Measurements from ENCODE around the gene SH2D6.
"Not testable (repeated sequence)": the region's sequence is repeated elsewhere in the genome, so short reads cannot be mapped to it uniquely, and the experiment has no call there.

Gene SH2D6

GRCh38 chr2:85377083-85377482, 41.4 kb upstream of the SH2D6 start:
- DNase-seq, result no peak
- peaks cover 19% of the 10 kb centered on the region for H3K36me3 ChIP-seq (replicated peaks)
- in situ Hi-C loops (cut with HindIII; ENCODE audit: low pct_ligation_motif_present, low sequenced_read_pairs), result no loop called here

DNA sequence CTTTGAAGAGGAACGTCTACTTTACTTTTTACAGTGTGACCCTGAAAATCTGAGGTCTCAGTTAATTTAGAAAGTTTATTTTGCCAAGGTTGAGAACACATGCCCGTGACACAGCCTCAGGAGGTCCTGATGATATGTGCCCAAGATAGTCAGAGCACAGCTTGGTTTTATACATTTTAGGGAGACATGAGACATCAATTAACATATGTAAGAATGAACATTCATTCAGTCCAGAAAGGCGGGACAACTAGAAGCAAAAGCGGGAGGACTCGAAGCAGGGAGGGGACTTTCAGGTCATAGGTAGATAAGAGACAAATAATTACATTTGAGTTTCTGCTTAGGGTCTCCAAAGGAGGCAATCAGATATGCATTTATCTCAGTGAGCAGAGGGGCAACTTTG, 40.3 kb upstream of the SH2D6 start:
- H3K27me3 ChIP-seq (replicated peaks), result no peaks in the 10 kb centered on the region
- no peak for DNase-seq
- H3K27ac ChIP-seq, result no peak overlapping the region
- H3K4me3 ChIP-seq (ENCODE audit: low read depth, low read length), result no peak overlapping the region
- peaks cover 19% of the 10 kb centered on the region for H3K36me3 ChIP-seq (replicated peaks)
- TF ChIP-seq, protein P1, sequence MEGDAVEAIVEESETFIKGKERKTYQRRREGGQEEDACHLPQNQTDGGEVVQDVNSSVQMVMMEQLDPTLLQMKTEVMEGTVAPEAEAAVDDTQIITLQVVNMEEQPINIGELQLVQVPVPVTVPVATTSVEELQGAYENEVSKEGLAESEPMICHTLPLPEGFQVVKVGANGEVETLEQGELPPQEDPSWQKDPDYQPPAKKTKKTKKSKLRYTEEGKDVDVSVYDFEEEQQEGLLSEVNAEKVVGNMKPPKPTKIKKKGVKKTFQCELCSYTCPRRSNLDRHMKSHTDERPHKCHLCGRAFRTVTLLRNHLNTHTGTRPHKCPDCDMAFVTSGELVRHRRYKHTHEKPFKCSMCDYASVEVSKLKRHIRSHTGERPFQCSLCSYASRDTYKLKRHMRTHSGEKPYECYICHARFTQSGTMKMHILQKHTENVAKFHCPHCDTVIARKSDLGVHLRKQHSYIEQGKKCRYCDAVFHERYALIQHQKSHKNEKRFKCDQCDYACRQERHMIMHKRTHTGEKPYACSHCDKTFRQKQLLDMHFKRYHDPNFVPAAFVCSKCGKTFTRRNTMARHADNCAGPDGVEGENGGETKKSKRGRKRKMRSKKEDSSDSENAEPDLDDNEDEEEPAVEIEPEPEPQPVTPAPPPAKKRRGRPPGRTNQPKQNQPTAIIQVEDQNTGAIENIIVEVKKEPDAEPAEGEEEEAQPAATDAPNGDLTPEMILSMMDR (IDR thresholded peaks at IDR 0.05; ENCODE audit: low read depth, low read length, missing control alignments), result no peak
- in situ Hi-C loops (cut with HindIII; ENCODE audit: low pct_ligation_motif_present, low sequenced_read_pairs), result no loop called here

More at GRCh38 chr2:85377083-85377482, 41.4 kb upstream of the SH2D6 start:
- Histone ChIP-seq H3K27me3 (replicated peaks) (no peaks in the 10 kb centered on the region), H3K4me3 (ENCODE audit: low read depth, low read length) (no peak overlapping the region), H3K27ac (no peak overlapping the region)
- TF ChIP-seq, protein P1 (IDR thresholded peaks at IDR 0.05; ENCODE audit: low read depth, low read length, missing control alignments), result no peak

- H3K4me3 ChIP-seq (ENCODE audit: low read depth, low read length), result no peak overlapping the region
- H3K27me3 ChIP-seq (replicated peaks), result no peaks in the 10 kb centered on the region
- DNase-seq, result no peak
- no peak overlapping the region for H3K27ac ChIP-seq
- H3K36me3 ChIP-seq (replicated peaks), result peaks cover 23% of the 10 kb centered on the region
- in situ Hi-C loops (cut with HindIII; ENCODE audit: low pct_ligation_motif_present, low sequenced_read_pairs), result no loop called here
- TF ChIP-seq, protein P1 (IDR thresholded peaks at IDR 0.05; ENCODE audit: low read depth, low read length, missing control alignments), result no peak
Measured at GRCh38 chr2:85380048-85380447, 38.5 kb upstream of the SH2D6 start.

DNA sequence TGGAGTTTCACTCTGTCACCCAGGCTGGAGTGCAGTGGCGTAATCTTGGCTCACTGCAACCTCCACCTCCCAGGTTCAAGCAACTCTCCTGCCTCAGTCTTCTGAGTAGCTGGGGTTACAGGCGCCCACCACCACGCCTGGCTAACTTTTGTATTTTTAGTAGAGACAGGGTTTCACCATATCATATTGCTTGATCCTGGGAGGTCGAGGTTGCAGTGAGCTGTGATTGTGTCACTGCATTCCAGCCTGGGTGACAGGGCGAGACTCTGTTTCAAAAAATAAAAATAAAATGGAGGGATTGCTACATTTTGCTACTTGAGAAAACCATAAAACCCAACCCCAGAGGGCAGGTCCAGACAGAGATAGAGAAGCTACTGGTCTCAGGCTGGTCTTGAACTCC, 35.4 kb upstream of the SH2D6 start:
- peaks cover 19% of the 10 kb centered on the region for H3K36me3 ChIP-seq (replicated peaks)
- H3K4me3 ChIP-seq (ENCODE audit: low read depth, low read length); H3K27ac ChIP-seq; in situ Hi-C loops (cut with HindIII; ENCODE audit: low pct_ligation_motif_present, low sequenced_read_pairs); DNase-seq; H3K27me3 ChIP-seq (replicated peaks): not testable (repeated sequence)

DNA sequence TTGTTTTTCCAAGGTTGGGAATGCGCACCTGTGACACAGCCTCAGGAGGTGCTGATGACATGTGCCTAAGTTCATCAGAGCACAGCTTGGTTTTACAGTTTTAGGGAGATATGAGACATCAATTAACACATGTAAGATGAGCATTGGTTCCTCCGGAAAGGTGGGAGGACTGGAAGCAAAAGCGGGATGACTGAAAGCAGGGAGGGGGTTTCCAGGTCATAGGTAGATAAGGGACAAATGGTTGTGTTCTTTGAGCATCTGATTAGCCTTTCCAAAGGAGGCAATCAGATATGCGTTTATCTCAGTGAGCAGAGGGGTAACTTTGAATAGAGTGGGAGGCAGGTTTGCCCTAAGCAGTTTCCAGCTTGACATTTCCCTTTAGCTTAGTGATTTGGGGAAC, 34.7 kb upstream of the SH2D6 start:
- Histone ChIP-seq H3K27ac (no peak overlapping the region), H3K36me3 (replicated peaks) (peaks cover 20% of the 10 kb centered on the region), H3K4me3 (ENCODE audit: low read depth, low read length) (no peak overlapping the region), H3K27me3 (replicated peaks) (no peaks in the 10 kb centered on the region)
- TF ChIP-seq, protein P1 (IDR thresholded peaks at IDR 0.05; ENCODE audit: low read depth, low read length, missing control alignments), result no peak
- DNase-seq, result no peak
- in situ Hi-C loops (cut with HindIII; ENCODE audit: low pct_ligation_motif_present, low sequenced_read_pairs), result no loop called here

DNA sequence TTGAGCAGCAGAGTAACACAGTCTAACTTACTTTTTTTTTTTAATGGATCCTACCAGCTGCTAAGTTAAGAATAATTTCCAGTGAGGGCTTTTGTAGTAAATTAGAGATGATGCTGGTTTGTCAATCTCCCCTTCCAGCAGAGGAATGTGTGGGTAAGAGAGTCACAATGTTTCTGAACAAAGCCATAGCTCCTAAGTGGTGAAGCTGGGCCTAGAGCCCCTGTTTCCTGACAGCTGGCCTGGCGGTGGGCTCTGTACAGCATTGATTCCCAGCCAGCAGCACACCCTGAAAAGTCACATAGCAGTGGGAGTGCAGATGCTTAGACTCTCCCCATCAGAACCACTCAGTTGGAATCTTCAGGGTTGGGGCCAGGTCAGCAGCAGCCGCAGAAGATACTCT, 32.8 kb upstream of the SH2D6 start:
- H3K36me3 ChIP-seq (replicated peaks), result peaks cover 15% of the 10 kb centered on the region
- no peak overlapping the region for H3K4me3 ChIP-seq (ENCODE audit: low read depth, low read length)
- TF ChIP-seq, protein P1 (IDR thresholded peaks at IDR 0.05; ENCODE audit: low read depth, low read length, missing control alignments), result no peak
- in situ Hi-C loops (cut with HindIII; ENCODE audit: low pct_ligation_motif_present, low sequenced_read_pairs), result no loop called here
- no peak overlapping the region for H3K27ac ChIP-seq
- no peak for DNase-seq
- H3K27me3 ChIP-seq (replicated peaks), result no peaks in the 10 kb centered on the region
